GM18520 (cell line): ENCODE measurements around the gene XKRX.

Experiments
- ATAC-seq: cut with Tn5 transposase; IDR thresholded peaks from one replicate; pipeline ENCODE4 v1.9.1; 2021; ENCODE audit not compliant: unreplicated experiment

Gene XKRX

DNA sequence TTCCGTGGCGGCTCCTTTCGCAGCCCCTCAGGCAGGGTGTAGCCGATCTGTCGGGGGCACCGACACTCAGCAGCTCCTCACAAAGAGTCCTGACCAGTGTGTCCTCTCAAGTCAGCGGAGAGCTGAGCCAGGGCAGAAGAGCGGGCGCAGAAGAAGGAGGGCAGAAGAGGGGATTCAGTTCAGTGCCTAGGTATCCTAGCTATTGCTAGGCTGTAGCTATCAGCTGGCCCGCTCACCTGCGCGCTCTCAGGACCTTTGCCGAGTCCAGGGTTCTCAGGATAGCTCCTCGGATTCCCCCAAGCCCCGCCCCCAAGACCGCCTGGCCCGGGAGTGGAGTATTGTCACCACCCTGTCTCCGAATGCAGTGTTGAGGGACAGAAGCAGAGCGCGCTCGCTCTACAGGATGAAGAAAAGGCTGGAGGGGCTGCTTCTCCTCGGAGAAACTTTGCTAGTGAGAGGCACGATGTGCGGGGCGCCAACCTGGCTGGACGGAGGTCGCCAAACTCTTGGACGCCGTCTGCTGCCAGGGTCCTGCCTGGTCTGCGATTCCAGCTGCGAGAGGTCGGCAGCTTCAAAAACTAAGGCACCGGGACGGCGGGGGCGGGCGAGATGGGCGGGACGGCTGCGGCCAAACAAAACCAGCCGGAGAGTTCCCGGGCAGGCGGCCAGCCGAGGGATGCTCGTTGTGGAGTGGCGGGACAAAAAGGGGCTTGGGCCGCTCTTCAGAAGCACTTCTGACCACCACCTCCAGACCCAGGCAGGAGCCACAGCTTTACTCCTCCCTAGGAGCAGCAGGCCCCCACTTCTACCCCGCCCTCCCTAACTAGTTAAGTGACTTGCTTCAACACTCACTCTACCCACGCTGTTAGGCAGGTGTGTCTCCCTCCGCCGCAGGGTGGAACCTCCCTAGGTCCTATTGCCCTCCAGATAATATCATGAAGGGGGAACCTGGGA, at the start of gene XKRX:
Gene XKRX (minus strand): TSS at position 258 of the 954 bp plus-strand sequence. CDS start 613 bp downstream, outside the sequence.
- peak; percentile 32 for ATAC-seq

- ATAC-seq: no peak
Measured at GRCh38 chrX:100976211-100976610, 47.5 kb upstream of the XKRX start.

- ATAC-seq: no peak
Measured at GRCh38 chrX:100975212-100975611, 46.5 kb upstream of the XKRX start.

GRCh38 chrX:100973411-100973810, 44.7 kb upstream of the XKRX start:
- no peak for ATAC-seq

DNA sequence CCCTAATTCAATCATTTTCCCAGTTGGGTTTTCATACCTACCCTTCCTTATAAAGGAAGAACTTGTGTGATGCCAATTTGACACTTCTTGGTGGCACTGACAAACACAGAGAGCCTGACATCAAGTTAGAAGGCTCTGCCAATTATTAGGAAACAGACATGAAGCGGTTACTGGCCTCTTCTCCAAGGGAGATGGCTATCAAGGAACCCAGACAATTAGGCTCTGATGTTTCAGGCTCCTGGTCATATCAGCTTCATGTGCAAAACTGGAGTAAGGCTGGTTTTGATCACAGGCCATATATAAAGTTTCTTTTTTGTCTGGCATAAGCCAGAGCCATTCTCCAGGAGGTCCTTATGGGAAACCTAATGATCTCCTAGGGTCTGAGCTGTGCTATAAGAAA, 41.2 kb upstream of the XKRX start:
- no peak for ATAC-seq

GRCh38 chrX:100969408-100969807, 40.7 kb upstream of the XKRX start, which contains the start of gene ARL13A:
Gene ARL13A, plus strand, starts transcription at chrX:100969708. Its CDS starts 3,982 bp downstream, at chrX:100973690.
- no peak for ATAC-seq

- ATAC-seq: no peak
Measured at GRCh38 chrX:100964362-100964761, 35.6 kb upstream of the XKRX start.

GRCh38 chrX:100962811-100963210, 34.1 kb upstream of the XKRX start:
- no peak for ATAC-seq

GRCh38 chrX:100948557-100948956, 19.8 kb upstream of the XKRX start:
- ATAC-seq: no peak

- ATAC-seq: no peak
Measured at GRCh38 chrX:100946299-100946927, 17.7 kb upstream of the XKRX start.

DNA sequence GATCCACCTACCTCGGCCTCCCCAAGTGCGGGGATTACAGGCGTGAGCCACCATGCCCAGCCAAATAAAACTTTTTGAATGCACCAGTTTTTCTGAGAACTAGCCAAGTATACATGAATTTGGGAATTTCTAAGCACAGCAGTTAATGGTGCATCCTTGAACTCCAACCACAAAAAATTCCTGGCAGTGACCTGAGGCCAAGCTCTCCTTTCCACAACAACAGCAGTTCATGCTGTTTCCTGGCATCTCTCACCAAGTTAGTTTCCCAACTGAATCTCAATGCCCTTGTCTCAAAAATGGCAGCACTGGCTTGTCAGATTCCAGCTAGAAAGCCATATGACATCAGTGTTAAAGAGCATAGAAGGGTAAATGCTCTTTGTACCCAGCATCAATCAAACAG, 15.9 kb upstream of the XKRX start:
- no peak for ATAC-seq

DNA sequence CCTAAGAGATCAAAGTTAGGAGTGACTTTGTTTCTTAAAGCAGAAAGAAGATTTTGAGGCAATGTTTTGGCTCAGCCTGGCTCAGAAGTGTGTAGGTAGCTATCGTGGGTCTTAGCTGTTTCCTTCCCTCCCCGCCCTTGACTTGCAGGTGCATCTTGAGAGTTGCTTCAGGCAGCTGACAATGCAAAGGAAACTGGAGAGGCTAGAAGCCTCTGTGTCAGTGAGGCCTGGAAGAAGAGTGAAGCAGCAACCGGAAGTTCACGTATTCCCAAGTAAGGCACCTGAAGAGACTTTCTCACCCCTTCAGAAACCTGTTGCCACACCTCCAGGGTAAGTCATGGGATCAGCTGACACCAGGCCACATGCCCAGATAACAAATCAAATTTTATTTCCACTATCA, 10.6 kb upstream of the XKRX start:
- ATAC-seq: no peak

DNA sequence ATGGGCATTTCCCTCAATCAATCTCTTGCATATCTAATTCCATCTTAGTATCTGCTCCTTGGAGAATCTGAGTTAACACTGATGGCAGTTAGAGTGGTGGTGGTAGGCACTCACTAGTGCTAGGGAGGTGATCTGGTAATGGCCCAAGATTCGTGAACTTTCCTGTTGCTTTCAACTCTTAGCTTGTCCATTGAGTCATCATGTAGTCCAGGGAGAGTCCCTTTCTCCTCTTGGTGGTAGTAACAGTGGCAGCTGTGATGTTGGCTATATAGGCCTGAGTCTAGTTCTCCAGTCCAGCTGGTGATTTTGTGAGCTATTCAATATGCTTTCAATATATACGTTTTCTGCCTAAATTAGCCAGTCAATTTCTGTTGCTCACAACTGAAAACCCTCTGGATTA, 7.0 kb upstream of the XKRX start:
- no peak for ATAC-seq

- ATAC-seq: no peak
Measured at GRCh38 chrX:100931925-100932285, 3.2 kb upstream of the XKRX start.

GRCh38 chrX:100931218-100931924, 2.7 kb upstream of the XKRX start:
- ATAC-seq: peak; percentile 64

DNA sequence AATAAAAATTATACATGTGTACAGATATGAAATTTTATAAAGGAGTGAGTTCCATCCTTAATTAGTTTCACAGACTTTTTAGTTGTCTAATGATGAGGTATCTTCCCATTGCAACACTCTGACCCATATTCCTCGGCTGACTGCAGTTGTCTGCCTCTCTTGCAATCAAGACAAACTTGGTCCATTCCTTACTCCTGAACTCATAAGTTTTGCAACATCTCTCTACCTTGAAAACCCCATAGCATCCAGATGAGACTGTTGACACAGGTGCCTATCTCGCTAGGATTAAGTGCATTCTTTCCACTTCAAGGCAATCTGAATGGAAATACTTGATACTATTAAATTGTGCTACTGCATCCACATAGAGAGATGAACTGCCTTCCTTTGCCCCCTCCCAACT, 2.3 kb downstream of the XKRX start:
- no peak for ATAC-seq

- ATAC-seq: no peak
Measured at GRCh38 chrX:100924375-100924774, 4.3 kb downstream of the XKRX start.

DNA sequence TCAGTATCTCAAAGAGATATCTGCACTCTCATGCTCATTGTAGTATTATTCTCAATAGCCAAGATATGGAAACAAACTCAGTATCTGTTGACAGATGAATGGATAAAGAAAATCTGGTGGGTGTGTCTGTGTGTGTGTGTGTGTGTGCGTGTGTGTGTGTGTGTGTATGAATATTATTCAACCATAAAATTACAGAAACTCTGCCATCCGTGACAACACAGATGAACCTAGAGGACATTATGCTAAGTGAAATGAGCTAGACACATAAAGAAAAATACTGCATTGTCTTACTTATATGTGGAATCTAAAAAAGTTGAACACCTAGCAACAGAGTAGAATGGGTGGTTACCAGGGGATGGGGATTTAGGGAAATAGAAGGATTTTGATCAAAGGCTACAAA, 13.2 kb downstream of the XKRX start:
- no peak for ATAC-seq

DNA sequence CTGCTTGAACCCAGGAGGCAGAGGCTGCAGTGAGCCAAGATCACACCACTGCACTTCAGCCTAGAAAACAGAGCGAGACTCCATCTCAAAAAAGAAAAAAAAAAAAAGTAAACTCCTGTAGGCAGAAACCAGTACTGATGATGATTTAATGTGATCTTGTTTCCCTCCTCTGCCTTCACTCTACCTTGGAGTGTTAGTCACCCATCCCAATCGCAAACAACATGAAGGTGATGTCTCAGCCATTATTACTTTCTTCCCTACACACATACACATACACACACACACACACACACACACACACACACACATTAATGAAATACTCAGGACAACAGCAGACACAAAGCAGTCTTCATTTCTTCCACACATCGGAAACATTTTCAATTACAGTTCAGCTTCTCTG, 15.6 kb downstream of the XKRX start:
- no peak for ATAC-seq

DNA sequence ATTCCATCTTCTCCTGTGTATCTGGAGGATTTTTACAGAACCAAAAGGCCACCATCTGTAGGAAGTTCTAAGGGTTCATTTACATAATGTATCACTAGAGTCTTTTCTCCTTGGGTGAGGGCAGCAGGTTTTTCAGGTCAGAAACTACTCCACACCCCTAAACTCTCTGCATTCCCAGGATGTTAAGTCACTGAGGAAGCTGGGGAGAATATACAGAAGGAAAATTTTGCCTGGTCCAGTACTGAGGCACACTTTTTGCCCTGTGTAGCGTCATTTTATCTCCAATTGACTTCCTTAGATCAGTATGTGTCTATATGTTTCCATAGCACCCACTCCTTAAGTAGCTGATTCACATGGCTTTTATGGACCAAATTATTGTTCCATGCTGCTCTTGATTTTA, 17.0 kb downstream of the XKRX start:
- no peak for ATAC-seq

DNA sequence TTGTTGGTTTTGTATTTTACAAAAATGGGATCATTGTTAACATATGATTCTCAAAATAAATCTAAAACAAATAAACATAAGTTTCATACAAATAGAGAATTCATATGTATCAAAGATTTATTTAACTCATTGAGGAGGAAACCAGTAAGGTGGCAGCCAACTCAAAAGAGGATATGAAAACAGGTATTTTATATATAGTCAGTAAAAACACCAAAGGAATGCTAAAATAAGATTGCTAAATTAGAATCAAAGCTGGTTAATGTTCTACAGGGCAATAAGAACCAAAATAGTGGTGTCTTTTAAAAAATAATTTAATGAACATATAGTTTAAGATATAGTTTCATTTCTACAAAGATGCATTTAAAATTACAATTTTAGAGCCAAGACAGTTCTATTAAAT, 23.1 kb downstream of the XKRX start:
- no peak for ATAC-seq

DNA sequence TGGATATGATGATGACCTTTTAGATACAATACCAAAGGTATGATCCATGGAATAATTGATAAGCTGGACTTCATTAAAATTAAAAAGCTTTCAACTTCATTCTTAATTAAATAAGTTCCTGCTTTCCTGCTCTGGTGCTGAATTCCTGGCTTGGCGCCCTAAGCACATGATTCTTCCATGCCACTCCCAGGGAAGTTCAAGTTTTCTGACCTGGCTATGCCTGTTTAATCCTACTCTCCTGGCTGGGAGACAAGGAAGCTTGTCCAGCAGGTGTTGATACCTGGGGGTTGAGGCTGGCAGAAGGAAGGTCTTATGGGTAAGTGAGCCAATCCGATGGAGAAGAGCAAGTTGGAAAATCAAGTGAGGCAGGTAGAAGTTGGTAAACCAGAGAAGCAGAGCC, 24.3 kb downstream of the XKRX start:
- ATAC-seq: no peak
